ENCODE measurements around the gene DAP.

DNA sequence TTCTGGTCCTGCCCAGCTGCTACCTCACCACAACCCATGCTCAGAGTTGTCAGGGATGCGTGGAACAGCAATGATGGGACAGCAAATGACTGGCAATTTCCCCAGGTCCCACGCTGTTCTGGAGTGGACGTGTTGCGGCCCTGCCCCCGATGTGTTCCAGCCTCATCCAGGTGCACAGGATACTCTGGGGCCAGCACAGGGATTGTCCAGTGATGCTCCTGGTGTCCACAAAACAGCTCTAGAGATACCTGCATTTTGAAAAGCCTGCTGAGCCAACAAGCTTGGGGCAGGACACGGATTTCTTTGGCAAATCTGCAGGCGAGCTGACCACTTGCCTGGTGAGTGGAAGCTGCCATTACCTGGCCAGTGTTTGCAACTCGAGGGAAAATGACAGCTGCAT lies 108.4 kb downstream of the DAP start:
- TF ChIP-seq, protein P1, sequence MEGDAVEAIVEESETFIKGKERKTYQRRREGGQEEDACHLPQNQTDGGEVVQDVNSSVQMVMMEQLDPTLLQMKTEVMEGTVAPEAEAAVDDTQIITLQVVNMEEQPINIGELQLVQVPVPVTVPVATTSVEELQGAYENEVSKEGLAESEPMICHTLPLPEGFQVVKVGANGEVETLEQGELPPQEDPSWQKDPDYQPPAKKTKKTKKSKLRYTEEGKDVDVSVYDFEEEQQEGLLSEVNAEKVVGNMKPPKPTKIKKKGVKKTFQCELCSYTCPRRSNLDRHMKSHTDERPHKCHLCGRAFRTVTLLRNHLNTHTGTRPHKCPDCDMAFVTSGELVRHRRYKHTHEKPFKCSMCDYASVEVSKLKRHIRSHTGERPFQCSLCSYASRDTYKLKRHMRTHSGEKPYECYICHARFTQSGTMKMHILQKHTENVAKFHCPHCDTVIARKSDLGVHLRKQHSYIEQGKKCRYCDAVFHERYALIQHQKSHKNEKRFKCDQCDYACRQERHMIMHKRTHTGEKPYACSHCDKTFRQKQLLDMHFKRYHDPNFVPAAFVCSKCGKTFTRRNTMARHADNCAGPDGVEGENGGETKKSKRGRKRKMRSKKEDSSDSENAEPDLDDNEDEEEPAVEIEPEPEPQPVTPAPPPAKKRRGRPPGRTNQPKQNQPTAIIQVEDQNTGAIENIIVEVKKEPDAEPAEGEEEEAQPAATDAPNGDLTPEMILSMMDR (IDR thresholded peaks at IDR 0.05; ENCODE audit: insufficient read depth, low read length, poor library complexity, severe bottlenecking) = no peak
- no peak for TF ChIP-seq EZH2phosphoT487 (conservative IDR thresholded peaks at IDR 0.05; ENCODE audit: low read length)

All from SU-DHL-6 (cell line).